ENCODE measurements around the gene SDHAF2. TPM values are rescaled to one million over a fixed set of nuclear protein-coding genes. Genes with fewer than 3 reads are reported as not detected.

SDHAF2 gene
- total and polyA plus RNA-seq, 9 of the 15 experiments (the other 6 are each of a cell fraction or from before 2014, with no cell fraction given) = 21.2 to 144 (median 40.4) TPM

DNA sequence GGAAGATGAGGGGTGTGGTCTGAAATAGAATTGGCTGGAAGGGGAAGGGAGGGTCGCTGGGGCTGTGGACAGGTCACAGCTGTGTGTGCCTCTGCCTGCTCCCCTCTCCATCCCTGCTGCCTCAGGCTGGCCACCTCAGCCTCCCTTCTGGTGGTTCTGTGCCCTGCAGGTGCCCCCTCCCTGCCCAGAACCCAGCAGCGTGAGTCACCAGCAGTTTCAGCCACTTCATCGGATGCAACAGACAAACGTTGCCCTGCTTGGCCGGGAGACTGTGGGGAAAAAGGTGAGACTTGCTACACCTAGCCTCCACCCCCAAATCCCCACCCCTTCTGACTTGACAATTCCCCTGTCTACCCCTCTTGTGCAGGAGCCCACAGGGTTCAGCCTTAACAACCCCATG, 56.9 kb downstream of the SDHAF2 start:
- H3K27me3 ChIP-seq (ENCODE audit: control insufficient read depth in 2 of 2, insufficient read depth in 2 of 2, low read length in 2 of 2) = peaks cover 36 to 83% of the 10 kb centered on the region in 2 experiments
- no peak for DNase-seq (ENCODE audit: extremely low read depth in 1 of 4, low spot score in 3 of 4)
- 2% methylated on average over 5 of the region's 5 CpGs for WGBS (ENCODE audit: insufficient coverage, low coverage, missing lambda C conversion rate)
- H3K9me1 ChIP-seq (ENCODE audit: control insufficient read depth, insufficient read depth, low read length) = no peaks in the 10 kb centered on the region
- in situ Hi-C loops (cut with MboI) = no loop called here
- no TSS peak for BruUV-seq (replicated peaks)
- ChIA-PET POLR2A (interaction anchor here (0.7 kb wide), 1 partner anchor 73 kb away, joined by 3 read pairs; no protein-coding TSS in a partner anchor), CTCF (ENCODE audit: low intra/inter-chr PET ratio) (interaction anchor here (0.5 kb wide), 1 partner anchor 131 kb away, joined by 3 read pairs; no protein-coding TSS in a partner anchor)
- H4K20me1 ChIP-seq (replicated peaks; ENCODE audit: control insufficient read depth, insufficient read depth, low read length) = peaks cover 5% of the 10 kb centered on the region; the same call in 1 of the 2 replicates
- no peak overlapping the region for H3K4me2 ChIP-seq (ENCODE audit: insufficient read depth, low read length)
- TF ChIP-seq SMAD1 (IDR thresholded peaks at IDR 0.05; ENCODE audit: low read depth, low read length, partially characterized antibody) (no peak), NR1H2 (CRISPR knock-in tag; IDR thresholded peaks at IDR 0.05) (no peak), NFE2L1 (tag; IDR thresholded peaks at IDR 0.05; ENCODE audit: borderline replicate concordance, low read depth) (no peak), TAL1 (IDR thresholded peaks at IDR 0.05) (no peak), KLF10 (CRISPR knock-in tag; IDR thresholded peaks at IDR 0.05) (no peak), STAT5B (CRISPR knock-in tag; IDR thresholded peaks at IDR 0.05) (no peak), ZNF282 (CRISPR knock-in tag; IDR thresholded peaks at IDR 0.05) (no peak), DPF2 (IDR thresholded peaks at IDR 0.05) (no peak), ZFX (CRISPR knock-in tag; IDR thresholded peaks at IDR 0.05) (no peak), SRSF3 (IDR thresholded peaks at IDR 0.05; ENCODE audit: insufficient read depth, low read length) (no peak), EP400 (IDR thresholded peaks at IDR 0.05) (no peak), ZNF253 (CRISPR knock-in tag; conservative IDR thresholded peaks at IDR 0.05) (no peak), ZBED1 (IDR thresholded peaks at IDR 0.05) (no peak)
- TF ChIP-seq, protein P1, sequence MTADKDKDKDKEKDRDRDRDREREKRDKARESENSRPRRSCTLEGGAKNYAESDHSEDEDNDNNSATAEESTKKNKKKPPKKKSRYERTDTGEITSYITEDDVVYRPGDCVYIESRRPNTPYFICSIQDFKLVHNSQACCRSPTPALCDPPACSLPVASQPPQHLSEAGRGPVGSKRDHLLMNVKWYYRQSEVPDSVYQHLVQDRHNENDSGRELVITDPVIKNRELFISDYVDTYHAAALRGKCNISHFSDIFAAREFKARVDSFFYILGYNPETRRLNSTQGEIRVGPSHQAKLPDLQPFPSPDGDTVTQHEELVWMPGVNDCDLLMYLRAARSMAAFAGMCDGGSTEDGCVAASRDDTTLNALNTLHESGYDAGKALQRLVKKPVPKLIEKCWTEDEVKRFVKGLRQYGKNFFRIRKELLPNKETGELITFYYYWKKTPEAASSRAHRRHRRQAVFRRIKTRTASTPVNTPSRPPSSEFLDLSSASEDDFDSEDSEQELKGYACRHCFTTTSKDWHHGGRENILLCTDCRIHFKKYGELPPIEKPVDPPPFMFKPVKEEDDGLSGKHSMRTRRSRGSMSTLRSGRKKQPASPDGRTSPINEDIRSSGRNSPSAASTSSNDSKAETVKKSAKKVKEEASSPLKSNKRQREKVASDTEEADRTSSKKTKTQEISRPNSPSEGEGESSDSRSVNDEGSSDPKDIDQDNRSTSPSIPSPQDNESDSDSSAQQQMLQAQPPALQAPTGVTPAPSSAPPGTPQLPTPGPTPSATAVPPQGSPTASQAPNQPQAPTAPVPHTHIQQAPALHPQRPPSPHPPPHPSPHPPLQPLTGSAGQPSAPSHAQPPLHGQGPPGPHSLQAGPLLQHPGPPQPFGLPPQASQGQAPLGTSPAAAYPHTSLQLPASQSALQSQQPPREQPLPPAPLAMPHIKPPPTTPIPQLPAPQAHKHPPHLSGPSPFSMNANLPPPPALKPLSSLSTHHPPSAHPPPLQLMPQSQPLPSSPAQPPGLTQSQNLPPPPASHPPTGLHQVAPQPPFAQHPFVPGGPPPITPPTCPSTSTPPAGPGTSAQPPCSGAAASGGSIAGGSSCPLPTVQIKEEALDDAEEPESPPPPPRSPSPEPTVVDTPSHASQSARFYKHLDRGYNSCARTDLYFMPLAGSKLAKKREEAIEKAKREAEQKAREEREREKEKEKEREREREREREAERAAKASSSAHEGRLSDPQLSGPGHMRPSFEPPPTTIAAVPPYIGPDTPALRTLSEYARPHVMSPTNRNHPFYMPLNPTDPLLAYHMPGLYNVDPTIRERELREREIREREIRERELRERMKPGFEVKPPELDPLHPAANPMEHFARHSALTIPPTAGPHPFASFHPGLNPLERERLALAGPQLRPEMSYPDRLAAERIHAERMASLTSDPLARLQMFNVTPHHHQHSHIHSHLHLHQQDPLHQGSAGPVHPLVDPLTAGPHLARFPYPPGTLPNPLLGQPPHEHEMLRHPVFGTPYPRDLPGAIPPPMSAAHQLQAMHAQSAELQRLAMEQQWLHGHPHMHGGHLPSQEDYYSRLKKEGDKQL (CRISPR knock-in tag; IDR thresholded peaks at IDR 0.05; ENCODE audit: borderline replicate concordance) = no peak
- TF ChIP-seq, protein P2, sequence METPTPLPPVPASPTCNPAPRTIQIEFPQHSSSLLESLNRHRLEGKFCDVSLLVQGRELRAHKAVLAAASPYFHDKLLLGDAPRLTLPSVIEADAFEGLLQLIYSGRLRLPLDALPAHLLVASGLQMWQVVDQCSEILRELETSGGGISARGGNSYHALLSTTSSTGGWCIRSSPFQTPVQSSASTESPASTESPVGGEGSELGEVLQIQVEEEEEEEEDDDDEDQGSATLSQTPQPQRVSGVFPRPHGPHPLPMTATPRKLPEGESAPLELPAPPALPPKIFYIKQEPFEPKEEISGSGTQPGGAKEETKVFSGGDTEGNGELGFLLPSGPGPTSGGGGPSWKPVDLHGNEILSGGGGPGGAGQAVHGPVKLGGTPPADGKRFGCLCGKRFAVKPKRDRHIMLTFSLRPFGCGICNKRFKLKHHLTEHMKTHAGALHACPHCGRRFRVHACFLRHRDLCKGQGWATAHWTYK (CRISPR knock-in tag; IDR thresholded peaks at IDR 0.05) = no peak
- TF ChIP-seq, protein P3, sequence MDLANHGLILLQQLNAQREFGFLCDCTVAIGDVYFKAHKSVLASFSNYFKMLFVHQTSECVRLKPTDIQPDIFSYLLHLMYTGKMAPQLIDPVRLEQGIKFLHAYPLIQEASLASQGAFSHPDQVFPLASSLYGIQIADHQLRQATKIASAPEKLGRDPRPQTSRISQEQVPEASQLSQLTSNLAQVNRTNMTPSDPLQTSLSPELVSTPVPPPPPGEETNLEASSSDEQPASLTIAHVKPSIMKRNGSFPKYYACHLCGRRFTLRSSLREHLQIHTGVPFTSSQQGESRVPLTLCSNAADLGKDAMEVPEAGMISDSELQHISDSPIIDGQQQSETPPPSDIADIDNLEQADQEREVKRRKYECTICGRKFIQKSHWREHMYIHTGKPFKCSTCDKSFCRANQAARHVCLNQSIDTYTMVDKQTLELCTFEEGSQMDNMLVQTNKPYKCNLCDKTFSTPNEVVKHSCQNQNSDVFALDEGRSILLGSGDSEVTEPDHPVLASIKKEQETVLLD (IDR thresholded peaks at IDR 0.05) = no peak
- no peaks in the 10 kb centered on the region for H3K9me3 ChIP-seq (replicated peaks; ENCODE audit: control insufficient read depth, insufficient read depth, low read depth, low read length)
- H3K4me1 ChIP-seq (replicated peaks in 1 of 2; ENCODE audit: control insufficient read depth in 2 of 2, insufficient read depth in 2 of 2, low read length in 2 of 2) = peaks cover 3 to 35% of the 10 kb centered on the region in 2 experiments; a peak in 3 of 5 replicates
- no peaks in the 10 kb centered on the region for H3K79me2 ChIP-seq (ENCODE audit: control insufficient read depth, insufficient read depth, low read length)
- H2AFZ ChIP-seq (ENCODE audit: low read depth, low read length) = no peak overlapping the region
- FAIRE-seq = no peak
- H3K27ac ChIP-seq (ENCODE audit: extremely low read depth, low read depth, low read length) = no peak overlapping the region
- no peak for ATAC-seq
- intact Hi-C loops (cut with micrococcal nuclease) = no loop called here
- H3K9ac ChIP-seq (ENCODE audit: insufficient read depth in 1 of 2, low read depth in 2 of 2, low read length in 2 of 2) = no peak overlapping the region; a peak in 1 of 4 replicates
- no peaks in the 10 kb centered on the region for H3K36me3 ChIP-seq (ENCODE audit: control insufficient read depth, insufficient read depth, low read length)
- H3K4me3 ChIP-seq = no peak overlapping the region
